HTR-8/SVneo (cell line): ENCODE results near the gene RERE.

Experiments used
- DNase-seq: peaks from one replicate; pipeline ENCODE4 v3.0.0; 2011; ENCODE audit warnings: low spot score, mixed read lengths; ENCODE audit not compliant: insufficient read length
- FAIRE-seq: peaks from 2 replicates; lab custom pipeline; 2011; peaks lifted over from hg19 to GRCh38; lab: Jason Lieb, UNC

RERE gene

GRCh38 chr1:8343464-8344001 is 473.9 kb downstream of the RERE start:
- DNase-seq = peak; percentile 66
- peak; percentile 92 for FAIRE-seq

- no peak for DNase-seq
- no peak for FAIRE-seq
Observed at GRCh38 chr1:8343044-8343443, 474.4 kb downstream of the RERE start.

GRCh38 chr1:8342325-8342724 is 475.1 kb downstream of the RERE start:
- no peak for FAIRE-seq
- DNase-seq = no peak

- DNase-seq (no peak), FAIRE-seq (no peak)
Observed at GRCh38 chr1:8340448-8340847, 477.0 kb downstream of the RERE start.

- FAIRE-seq (no peak), DNase-seq (no peak)
Observed at GRCh38 chr1:8339203-8339600, 478.2 kb downstream of the RERE start.

GRCh38 chr1:8338526-8339202 is 478.8 kb downstream of the RERE start:
- FAIRE-seq (no peak), DNase-seq (no peak)

GRCh38 chr1:8337776-8338525 is 479.5 kb downstream of the RERE start:
- FAIRE-seq (no peak), DNase-seq (no peak)

- DNase-seq = no peak
- FAIRE-seq = no peak
Observed at GRCh38 chr1:8335246-8335645, 482.2 kb downstream of the RERE start.

GRCh38 chr1:8334106-8334851 is 483.2 kb downstream of the RERE start:
- DNase-seq = no peak
- FAIRE-seq = no peak

GRCh38 chr1:8333246-8333987 is 484.0 kb downstream of the RERE start:
- no peak for FAIRE-seq
- DNase-seq = no peak

GRCh38 chr1:8332806-8333205 is 484.6 kb downstream of the RERE start:
- DNase-seq (no peak), FAIRE-seq (no peak)

- FAIRE-seq (no peak), DNase-seq (no peak)
Observed at GRCh38 chr1:8330271-8331125, 486.9 kb downstream of the RERE start.

- DNase-seq = no peak
- FAIRE-seq = no peak
Observed at GRCh38 chr1:8329858-8330257, 487.6 kb downstream of the RERE start.

- DNase-seq = no peak
Observed at GRCh38 chr1:8329439-8329838, 488.0 kb downstream of the RERE start.

GRCh38 chr1:8328271-8328670 is 489.2 kb downstream of the RERE start:
- no peak for FAIRE-seq
- DNase-seq = no peak

More at GRCh38 chr1:8329439-8329838, 488.0 kb downstream of the RERE start:
- no peak for FAIRE-seq

- no peak for DNase-seq
- FAIRE-seq = no peak
Observed at GRCh38 chr1:8326265-8326664, 491.2 kb downstream of the RERE start.

- no peak for DNase-seq
- FAIRE-seq = no peak
Observed at GRCh38 chr1:8325771-8326170, 491.7 kb downstream of the RERE start.

GRCh38 chr1:8324176-8324810 is 493.1 kb downstream of the RERE start:
- FAIRE-seq (no peak), DNase-seq (no peak)

GRCh38 chr1:8323706-8324105 is 493.7 kb downstream of the RERE start:
- DNase-seq (no peak), FAIRE-seq (no peak)
